Kidney (tissue), 14 donors: ENCODE measurements around the gene TMEM161A. TPM values are rescaled to one million over a fixed set of nuclear protein-coding genes. Genes with fewer than 3 reads are reported as not detected.
A peak's percentile ranks its signal among the peaks of the same experiment; 100 is the strongest.

Experiments
- DNase-seq, 5 donors: peaks; one replicate each; pipeline ENCODE4 v3.0.0-alpha.2; 2013 to 2020
- FAIRE-seq: peaks from 2 replicates; lab custom pipeline; 2012; peaks lifted over from hg19 to GRCh38; lab: Jason Lieb, UNC
- H3K27ac ChIP-seq, 2 donors: one replicate each; pipeline ENCODE4 v1.7.0; 2013; ENCODE audit warnings: low read depth in 2 of 2, low read length in 2 of 2, inconsistent platforms in 1 of 2
- H3K27me3 ChIP-seq: one replicate; pipeline ENCODE4 v1.7.1; 2013; ENCODE audit warnings: low read length, inconsistent platforms; ENCODE audit not compliant: control insufficient read depth, insufficient read depth
- H3K36me3 ChIP-seq, 3 donors: one replicate each; pipeline versions ENCODE4 v1.7.0 to v1.7.1; 2013; ENCODE audit warnings: low read length in 3 of 3, control low read depth in 1 of 3, inconsistent platforms in 1 of 3; ENCODE audit not compliant: insufficient read depth in 3 of 3, control insufficient read depth in 2 of 3
- H3K4me1 ChIP-seq, 3 donors: one replicate each; pipeline versions ENCODE4 v1.7.0 to v1.7.1; 2013; ENCODE audit warnings: low read length in 3 of 3, inconsistent platforms in 1 of 3, low read depth in 1 of 3; ENCODE audit not compliant: control insufficient read depth in 2 of 3, insufficient read depth in 2 of 3
- H3K4me3 ChIP-seq, 3 donors: one replicate each; pipeline versions ENCODE4 v1.7.0 to v1.8.1; 2013; ENCODE audit warnings: low read length in 3 of 3, control low read depth in 1 of 3, inconsistent platforms in 1 of 3
- H3K9ac ChIP-seq, 3 donors: one replicate each; pipeline versions ENCODE4 v1.7.0 to v1.7.1; 2013; ENCODE audit warnings: low read length in 3 of 3, control low read depth in 1 of 3, inconsistent platforms in 1 of 3
- H3K9me3 ChIP-seq, 3 donors: one replicate each; pipeline versions ENCODE4 v1.7.0 to v1.7.1; 2013; ENCODE audit warnings: low read length in 3 of 3, control low read depth in 1 of 3, inconsistent platforms in 1 of 3; ENCODE audit not compliant: control insufficient read depth in 2 of 3, insufficient read depth in 1 of 3
- CTCF ChIP-seq: IDR thresholded peaks from 3 replicates; pipeline ENCODE4 v1.5.1; 2012; ENCODE audit warnings: mild to moderate bottlenecking, moderate library complexity, borderline replicate concordance; ENCODE audit not compliant: insufficient read depth; ENCODE audit errors: extremely low read depth
- intact Hi-C: fragments of 100-400 bp; cut with DNase I; formaldehyde crosslinking; loops from one replicate; pipeline ENCODE4 v1.11.1; 2022
- polyA plus RNA-seq: library from polyadenylated mRNA; stranded (reverse); fragments of 350-450 nt; fragmentation: Illumina TruSeq; extraction: RNeasy Lipid Tissue Mini Kit (QIAGEN cat#74804); gene quantifications from one replicate; pipeline ENCODE4 v1.2.3, GENCODE V29; 2014; ENCODE audit warnings: low read depth, low replicate concordance; ENCODE audit not compliant: insufficient read depth
- total RNA-seq: library from RNA; stranded (reverse); fragmentation: NEBNext Ultra II Directional; extraction: Animal tissue kit (Norgen Biotek cat#: 25700); gene quantifications from one replicate; pipeline ENCODE4 v1.2.1, GENCODE V29; 2021
- donor health status: control.
- donor health status: control.
- donor health status: control.
- donor health status: control.
- donor health status: control.
- donor health status: DM: yes; HTN: yes; CAD: no.
- donor health status: Normal renal cell carcinoma (clear cell type).

The TMEM161A gene
- total and polyA plus RNA-seq, 2 donors from 2014 or later: 23.9 to 37.1 TPM

- no peak for TF ChIP-seq CTCF
- Histone ChIP-seq H3K27ac (peak overlapping the region; percentile 53 to 85), H3K4me1 (peaks cover 0 to 7% (median 5%) of the 10 kb centered on the region in 3 donors), H3K36me3 (no peaks in the 10 kb centered on the region), H3K4me3 (no peak overlapping the region), H3K9ac (no peak overlapping the region), H3K27me3 (no peaks in the 10 kb centered on the region), H3K9me3 (no peaks in the 10 kb centered on the region)
- FAIRE-seq (no peak), DNase-seq (no peak)
- intact Hi-C loops: no loop called here
Observed at GRCh38 chr19:19095691-19096090, 42.6 kb downstream of the TMEM161A start.

GRCh38 chr19:19094513-19094912 is 43.8 kb downstream of the TMEM161A start:
- Histone ChIP-seq H3K27ac (peak overlapping the region in 1 of 2 donors; percentile 57), H3K4me3 (no peak overlapping the region), H3K9me3 (no peaks in the 10 kb centered on the region), H3K27me3 (no peaks in the 10 kb centered on the region), H3K4me1 (peaks cover 0 to 5% (median 5%) of the 10 kb centered on the region in 3 donors), H3K9ac (no peak overlapping the region), H3K36me3 (no peaks in the 10 kb centered on the region)
- intact Hi-C loops: no loop called here
- no peak for DNase-seq
- no peak for TF ChIP-seq CTCF
- FAIRE-seq: no peak

GRCh38 chr19:19087676-19088075 is 50.6 kb downstream of the TMEM161A start:
- FAIRE-seq: no peak

More at GRCh38 chr19:19087676-19088075, 50.6 kb downstream of the TMEM161A start:
- Histone ChIP-seq H3K9me3 (no peaks in the 10 kb centered on the region), H3K27me3 (no peaks in the 10 kb centered on the region), H3K4me3 (no peak overlapping the region), H3K4me1 (no peaks in the 10 kb centered on the region), H3K36me3 (no peaks in the 10 kb centered on the region), H3K9ac (no peak overlapping the region), H3K27ac (no peak overlapping the region)
- no peak for TF ChIP-seq CTCF
- no peak for DNase-seq
- intact Hi-C loops: no loop called here
